GM23338 (cell line): Measurements from ENCODE around the gene FUZ. TPM values are rescaled to one million over a fixed set of nuclear protein-coding genes. Genes with fewer than 3 reads are reported as not detected.

Experiments used
- ATAC-seq: fragments of 200-7000 bp; cut with Tn5 transposase; 3 replicates; pipeline ENCODE4 v1.9.1; 2020
- DNase-seq: peaks from one replicate; pipeline ENCODE4 v3.0.0-alpha.2; 2015; ENCODE audit warnings: low spot score
- H2AFZ ChIP-seq: fragments of 200-600 bp; sonication (generic); 2 replicates; pipeline ENCODE4 v1.8.0; 2016; ENCODE audit warnings: antibody characterized with exemption, mild to moderate bottlenecking, moderate library complexity
- H3F3A ChIP-seq: fragments of 200-600 bp; sonication (generic); replicated peaks from 2 replicates; pipeline ENCODE4 v1.8.0; 2017; ENCODE audit warnings: antibody characterized with exemption, mixed run types, low read depth
- H3K27ac ChIP-seq: fragments of 200-600 bp; sonication (generic); 2 replicates; pipeline ENCODE4 v1.6.1; 2016; ENCODE audit warnings: low read depth
- H3K27me3 ChIP-seq: fragments of 200-600 bp; sonication (generic); 2 replicates; pipeline ENCODE4 v1.8.0; 2016; ENCODE audit warnings: mild to moderate bottlenecking, mixed run types, moderate library complexity; ENCODE audit not compliant: insufficient read depth
- H3K36me3 ChIP-seq: fragments of 200-600 bp; sonication (generic); 2 replicates; pipeline ENCODE4 v1.8.0; 2016; ENCODE audit warnings: mild to moderate bottlenecking; ENCODE audit not compliant: insufficient read depth
- H3K4me1 ChIP-seq: fragments of 200-600 bp; sonication (generic); 2 replicates; pipeline ENCODE4 v1.8.0; 2016; ENCODE audit warnings: mild to moderate bottlenecking, moderate library complexity; ENCODE audit not compliant: insufficient read depth
- H3K4me2 ChIP-seq: fragments of 200-600 bp; sonication (generic); 2 replicates; pipeline ENCODE4 v1.7.1; 2017; ENCODE audit warnings: mixed run types
- H3K4me3 ChIP-seq: fragments of 200-600 bp; sonication (generic); 2 replicates; pipeline ENCODE4 v1.6.1; 2016; ENCODE audit warnings: mixed run types
- H3K79me2 ChIP-seq: fragments of 200-600 bp; sonication (generic); replicated peaks from 2 replicates; pipeline ENCODE4 v1.8.0; 2017; ENCODE audit warnings: mild to moderate bottlenecking; ENCODE audit not compliant: insufficient read depth
- H3K9me2 ChIP-seq: fragments of 200-600 bp; sonication (generic); 2 replicates; pipeline ENCODE4 v1.8.0; 2017; ENCODE audit not compliant: insufficient read depth
- H4K20me1 ChIP-seq: fragments of 200-600 bp; sonication (generic); replicated peaks from 2 replicates; pipeline ENCODE4 v1.8.0; 2017; ENCODE audit warnings: mild to moderate bottlenecking; ENCODE audit not compliant: insufficient read depth
- H3K27ac Mint-ChIP-seq: 2 replicates; pipeline ENCODE4 v1.8.0; 2020; ENCODE audit warnings: inconsistent platforms, mild to moderate bottlenecking, moderate library complexity, mixed read lengths
- H3K27me3 Mint-ChIP-seq: 3 replicates; pipeline ENCODE4 v1.8.0; 2022; ENCODE audit warnings: low read depth, mild to moderate bottlenecking, moderate library complexity, mixed read lengths, inconsistent platforms; ENCODE audit not compliant: insufficient read depth, poor library complexity
- H3K36me3 Mint-ChIP-seq: 3 replicates; pipeline ENCODE4 v1.8.0; 2021; ENCODE audit warnings: low read depth, mild to moderate bottlenecking, inconsistent platforms, moderate library complexity, mixed read lengths
- H3K4me1 Mint-ChIP-seq: 3 replicates; pipeline ENCODE4 v1.8.0; 2020; ENCODE audit warnings: mild to moderate bottlenecking, inconsistent platforms, mixed read lengths
- H3K4me3 Mint-ChIP-seq: 3 replicates; pipeline ENCODE4 v1.8.0; 2021; ENCODE audit warnings: moderate library complexity, mild to moderate bottlenecking, inconsistent platforms, mixed read lengths
- H3K9me3 Mint-ChIP-seq: 3 replicates; pipeline ENCODE4 v1.8.0; 2020; ENCODE audit warnings: moderate library complexity, mild to moderate bottlenecking, inconsistent platforms, mixed read lengths
- CREB1 ChIP-seq: fragments of 250-450 bp; sonication (Bioruptor Pico); IDR thresholded peaks from 2 replicates; pipeline ENCODE4 v1.5.0; 2020; ENCODE audit warnings: low read depth, mild to moderate bottlenecking, moderate library complexity
- EZH2 ChIP-seq: fragments of 200-600 bp; sonication (generic); IDR thresholded peaks from one replicate; pipeline ENCODE4 v1.8.0; 2017; ENCODE audit warnings: antibody characterized with exemption, mild to moderate bottlenecking, low read depth; ENCODE audit not compliant: unreplicated experiment
- EZH2phosphoT487 ChIP-seq: fragments of 200-600 bp; sonication (generic); IDR thresholded peaks from one replicate; pipeline ENCODE4 v1.8.1; 2018; ENCODE audit warnings: antibody characterized with exemption; ENCODE audit not compliant: unreplicated experiment
- JUNB ChIP-seq: IDR thresholded peaks from one replicate; pipeline ENCODE4 v1.6.1; 2016; ENCODE audit warnings: antibody characterized with exemption; ENCODE audit not compliant: unreplicated experiment
- NANOG ChIP-seq: IDR thresholded peaks from 2 replicates; pipeline ENCODE4 v1.6.1; 2016; ENCODE audit warnings: antibody characterized with exemption, borderline replicate concordance
- POLR2AphosphoS5 ChIP-seq: IDR thresholded peaks from 2 replicates; pipeline ENCODE4 v1.6.1; 2016; ENCODE audit warnings: antibody characterized with exemption, low read depth
- polyA plus RNA-seq: library from polyadenylated mRNA; unstranded; fragments of >200 nt; fragmentation: Nextera tagmentation; extraction: Ambion mirVana; gene quantifications from 2 replicates; pipeline ENCODE4 v1.2.1, GENCODE V29; 2016
- total RNA-seq: library from RNA; depleted of rRNA; stranded (reverse); fragments of >200 nt; shearing (Covaris generic); gene quantifications from 2 replicates; pipeline ENCODE4 v1.2.3, GENCODE V29; 2014
- TF ChIP-seq, protein P1 (sequence below): IDR thresholded peaks from 2 replicates; pipeline ENCODE4 v1.6.1; 2016; ENCODE audit warnings: antibody characterized with exemption
- TF ChIP-seq, protein P2 (sequence below): fragments of 250-450 bp; sonication (Bioruptor Pico); IDR thresholded peaks from 2 replicates; pipeline ENCODE4 v1.5.0; 2020; ENCODE audit warnings: mild to moderate bottlenecking, moderate library complexity
- TF ChIP-seq, protein P3 (sequence below): IDR thresholded peaks from one replicate; pipeline ENCODE4 v1.6.1; 2018; ENCODE audit warnings: antibody characterized with exemption; ENCODE audit not compliant: unreplicated experiment

FUZ gene
- total and polyA plus RNA-seq, 2 experiments from 2014 or later, result 24.3 to 34.8 TPM

DNA sequence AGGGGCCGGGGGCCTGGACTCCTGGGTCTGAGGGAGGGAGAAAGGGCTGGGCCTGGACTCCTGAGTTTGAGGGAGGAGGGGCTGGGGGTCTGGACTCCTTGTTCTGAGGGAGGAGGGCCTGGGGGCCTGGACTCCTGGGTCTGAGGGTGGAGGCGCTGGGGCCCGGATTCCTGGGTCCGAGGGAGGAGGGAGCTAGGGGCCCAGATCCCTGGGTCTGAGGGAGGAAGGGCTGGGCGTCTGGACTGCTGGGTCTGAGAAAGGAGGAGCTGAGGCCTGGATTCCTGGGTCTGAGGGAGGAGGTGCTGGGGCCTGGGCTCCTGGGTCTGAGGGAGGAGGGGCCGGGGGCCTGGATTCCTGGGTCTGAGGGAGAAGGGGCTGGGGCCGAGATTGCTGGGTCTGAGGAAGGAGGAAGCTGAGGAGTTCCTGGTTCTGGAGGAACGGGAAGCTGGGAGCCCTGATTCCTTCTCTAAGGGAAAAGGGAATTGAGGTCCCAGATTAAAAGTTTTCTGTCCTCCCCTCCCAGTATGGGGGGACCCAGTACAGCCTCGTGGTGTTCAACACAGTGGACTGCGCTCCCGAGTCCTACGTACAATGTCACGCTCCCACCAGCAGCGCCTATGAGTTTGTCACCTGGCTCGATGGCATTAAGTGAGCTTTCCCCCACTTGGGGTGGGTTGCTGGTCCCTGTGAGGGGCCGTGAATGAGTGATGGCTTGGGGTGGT lies 5.7 kb upstream of the FUZ start (continued):
- TF ChIP-seq, protein P1, sequence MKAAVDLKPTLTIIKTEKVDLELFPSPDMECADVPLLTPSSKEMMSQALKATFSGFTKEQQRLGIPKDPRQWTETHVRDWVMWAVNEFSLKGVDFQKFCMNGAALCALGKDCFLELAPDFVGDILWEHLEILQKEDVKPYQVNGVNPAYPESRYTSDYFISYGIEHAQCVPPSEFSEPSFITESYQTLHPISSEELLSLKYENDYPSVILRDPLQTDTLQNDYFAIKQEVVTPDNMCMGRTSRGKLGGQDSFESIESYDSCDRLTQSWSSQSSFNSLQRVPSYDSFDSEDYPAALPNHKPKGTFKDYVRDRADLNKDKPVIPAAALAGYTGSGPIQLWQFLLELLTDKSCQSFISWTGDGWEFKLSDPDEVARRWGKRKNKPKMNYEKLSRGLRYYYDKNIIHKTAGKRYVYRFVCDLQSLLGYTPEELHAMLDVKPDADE, result no peak
- TF ChIP-seq, protein P2, sequence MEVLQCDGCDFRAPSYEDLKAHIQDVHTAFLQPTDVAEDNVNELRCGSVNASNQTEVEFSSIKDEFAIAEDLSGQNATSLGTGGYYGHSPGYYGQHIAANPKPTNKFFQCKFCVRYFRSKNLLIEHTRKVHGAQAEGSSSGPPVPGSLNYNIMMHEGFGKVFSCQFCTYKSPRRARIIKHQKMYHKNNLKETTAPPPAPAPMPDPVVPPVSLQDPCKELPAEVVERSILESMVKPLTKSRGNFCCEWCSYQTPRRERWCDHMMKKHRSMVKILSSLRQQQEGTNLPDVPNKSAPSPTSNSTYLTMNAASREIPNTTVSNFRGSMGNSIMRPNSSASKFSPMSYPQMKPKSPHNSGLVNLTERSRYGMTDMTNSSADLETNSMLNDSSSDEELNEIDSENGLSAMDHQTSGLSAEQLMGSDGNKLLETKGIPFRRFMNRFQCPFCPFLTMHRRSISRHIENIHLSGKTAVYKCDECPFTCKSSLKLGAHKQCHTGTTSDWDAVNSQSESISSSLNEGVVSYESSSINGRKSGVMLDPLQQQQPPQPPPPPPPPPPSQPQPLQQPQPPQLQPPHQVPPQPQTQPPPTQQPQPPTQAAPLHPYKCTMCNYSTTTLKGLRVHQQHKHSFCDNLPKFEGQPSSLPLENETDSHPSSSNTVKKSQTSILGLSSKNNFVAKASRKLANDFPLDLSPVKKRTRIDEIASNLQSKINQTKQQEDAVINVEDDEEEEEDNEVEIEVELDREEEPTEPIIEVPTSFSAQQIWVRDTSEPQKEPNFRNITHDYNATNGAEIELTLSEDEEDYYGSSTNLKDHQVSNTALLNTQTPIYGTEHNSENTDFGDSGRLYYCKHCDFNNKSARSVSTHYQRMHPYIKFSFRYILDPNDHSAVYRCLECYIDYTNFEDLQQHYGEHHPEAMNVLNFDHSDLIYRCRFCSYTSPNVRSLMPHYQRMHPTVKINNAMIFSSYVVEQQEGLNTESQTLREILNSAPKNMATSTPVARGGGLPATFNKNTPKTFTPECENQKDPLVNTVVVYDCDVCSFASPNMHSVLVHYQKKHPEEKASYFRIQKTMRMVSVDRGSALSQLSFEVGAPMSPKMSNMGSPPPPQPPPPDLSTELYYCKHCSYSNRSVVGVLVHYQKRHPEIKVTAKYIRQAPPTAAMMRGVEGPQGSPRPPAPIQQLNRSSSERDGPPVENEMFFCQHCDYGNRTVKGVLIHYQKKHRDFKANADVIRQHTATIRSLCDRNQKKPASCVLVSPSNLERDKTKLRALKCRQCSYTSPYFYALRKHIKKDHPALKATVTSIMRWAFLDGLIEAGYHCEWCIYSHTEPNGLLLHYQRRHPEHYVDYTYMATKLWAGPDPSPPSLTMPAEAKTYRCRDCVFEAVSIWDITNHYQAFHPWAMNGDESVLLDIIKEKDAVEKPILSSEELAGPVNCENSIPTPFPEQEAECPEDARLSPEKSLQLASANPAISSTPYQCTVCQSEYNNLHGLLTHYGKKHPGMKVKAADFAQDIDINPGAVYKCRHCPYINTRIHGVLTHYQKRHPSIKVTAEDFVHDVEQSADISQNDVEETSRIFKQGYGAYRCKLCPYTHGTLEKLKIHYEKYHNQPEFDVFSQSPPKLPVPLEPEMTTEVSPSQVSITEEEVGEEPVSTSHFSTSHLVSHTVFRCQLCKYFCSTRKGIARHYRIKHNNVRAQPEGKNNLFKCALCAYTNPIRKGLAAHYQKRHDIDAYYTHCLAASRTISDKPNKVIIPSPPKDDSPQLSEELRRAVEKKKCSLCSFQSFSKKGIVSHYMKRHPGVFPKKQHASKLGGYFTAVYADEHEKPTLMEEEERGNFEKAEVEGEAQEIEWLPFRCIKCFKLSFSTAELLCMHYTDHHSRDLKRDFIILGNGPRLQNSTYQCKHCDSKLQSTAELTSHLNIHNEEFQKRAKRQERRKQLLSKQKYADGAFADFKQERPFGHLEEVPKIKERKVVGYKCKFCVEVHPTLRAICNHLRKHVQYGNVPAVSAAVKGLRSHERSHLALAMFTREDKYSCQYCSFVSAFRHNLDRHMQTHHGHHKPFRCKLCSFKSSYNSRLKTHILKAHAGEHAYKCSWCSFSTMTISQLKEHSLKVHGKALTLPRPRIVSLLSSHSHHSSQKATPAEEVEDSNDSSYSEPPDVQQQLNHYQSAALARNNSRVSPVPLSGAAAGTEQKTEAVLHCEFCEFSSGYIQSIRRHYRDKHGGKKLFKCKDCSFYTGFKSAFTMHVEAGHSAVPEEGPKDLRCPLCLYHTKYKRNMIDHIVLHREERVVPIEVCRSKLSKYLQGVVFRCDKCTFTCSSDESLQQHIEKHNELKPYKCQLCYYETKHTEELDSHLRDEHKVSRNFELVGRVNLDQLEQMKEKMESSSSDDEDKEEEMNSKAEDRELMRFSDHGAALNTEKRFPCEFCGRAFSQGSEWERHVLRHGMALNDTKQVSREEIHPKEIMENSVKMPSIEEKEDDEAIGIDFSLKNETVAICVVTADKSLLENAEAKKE (CRISPR knock-in tag), result no peak

DNA sequence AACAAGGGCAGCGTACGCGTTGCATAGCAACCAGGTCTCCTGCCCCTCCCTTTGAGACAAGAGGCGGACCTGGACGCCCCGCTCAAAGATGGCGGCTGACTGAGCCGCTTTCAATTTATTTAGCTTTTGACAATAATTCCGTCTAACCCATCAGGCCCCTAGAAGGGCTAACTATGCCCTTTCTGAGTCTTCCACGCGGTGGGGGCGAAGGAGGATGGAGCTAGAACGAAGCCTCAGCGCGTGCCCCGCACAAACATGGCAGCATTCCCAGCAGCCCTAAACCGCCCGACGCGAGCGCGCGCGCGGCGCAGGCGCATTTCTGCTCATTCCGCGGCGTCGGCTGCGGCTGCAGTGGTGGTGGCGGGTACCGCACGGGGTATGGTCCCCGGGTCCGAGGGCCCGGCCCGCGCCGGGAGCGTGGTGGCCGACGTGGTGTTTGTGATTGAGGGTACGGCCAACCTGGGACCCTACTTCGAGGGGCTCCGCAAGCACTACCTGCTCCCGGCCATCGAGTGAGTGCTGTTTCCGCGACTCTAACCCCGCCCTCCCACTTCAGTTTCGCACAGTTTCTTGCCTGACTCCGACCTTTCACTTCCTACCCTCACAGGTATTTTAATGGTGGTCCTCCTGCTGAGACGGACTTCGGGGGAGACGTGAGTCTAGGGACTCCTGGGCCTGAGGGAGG lies 5.0 kb upstream of the FUZ start, which contains the start of gene MED25:
MED25 (plus strand) TSS at position 326 of the 685 bp plus-strand sequence; CDS start at position 379, 53 bp downstream.
- Histone ChIP-seq H3K9me2 (no peaks in the 10 kb centered on the region), H3K4me1 (peaks cover 4% of the 10 kb centered on the region; the same call in 1 of the 2 replicates), H3K4me3 (peak within 1 kb of the TSS; percentile 98), H3K27ac (peak within 1 kb of the TSS; percentile 88), H3K27me3 (no peaks in the 10 kb centered on the region), H2AFZ (peak within 1 kb of the TSS; percentile 84), H3K4me2 (peak within 1 kb of the TSS; percentile 95), H3K36me3 (peaks cover under 1% of the 10 kb centered on the region; the same call in 1 of the 2 replicates), H3K79me2 (peaks cover 25% of the 10 kb centered on the region), H4K20me1 (no peaks in the 10 kb centered on the region), H3F3A (no peaks in the 10 kb centered on the region; the same call in 1 of the 2 replicates)
- ATAC-seq, result peak; percentile 87
- Mint-ChIP-seq H3K9me3 (no peaks in the 10 kb centered on the region), H3K27me3 (peaks cover 20% of the 10 kb centered on the region), H3K27ac (peak within 1 kb of the TSS; percentile 100), H3K36me3 (peaks cover 6% of the 10 kb centered on the region), H3K4me1 (peaks cover 11% of the 10 kb centered on the region), H3K4me3 (peak within 1 kb of the TSS; percentile 97)
- peak; percentile 90 for DNase-seq
- TF ChIP-seq, protein P3, sequence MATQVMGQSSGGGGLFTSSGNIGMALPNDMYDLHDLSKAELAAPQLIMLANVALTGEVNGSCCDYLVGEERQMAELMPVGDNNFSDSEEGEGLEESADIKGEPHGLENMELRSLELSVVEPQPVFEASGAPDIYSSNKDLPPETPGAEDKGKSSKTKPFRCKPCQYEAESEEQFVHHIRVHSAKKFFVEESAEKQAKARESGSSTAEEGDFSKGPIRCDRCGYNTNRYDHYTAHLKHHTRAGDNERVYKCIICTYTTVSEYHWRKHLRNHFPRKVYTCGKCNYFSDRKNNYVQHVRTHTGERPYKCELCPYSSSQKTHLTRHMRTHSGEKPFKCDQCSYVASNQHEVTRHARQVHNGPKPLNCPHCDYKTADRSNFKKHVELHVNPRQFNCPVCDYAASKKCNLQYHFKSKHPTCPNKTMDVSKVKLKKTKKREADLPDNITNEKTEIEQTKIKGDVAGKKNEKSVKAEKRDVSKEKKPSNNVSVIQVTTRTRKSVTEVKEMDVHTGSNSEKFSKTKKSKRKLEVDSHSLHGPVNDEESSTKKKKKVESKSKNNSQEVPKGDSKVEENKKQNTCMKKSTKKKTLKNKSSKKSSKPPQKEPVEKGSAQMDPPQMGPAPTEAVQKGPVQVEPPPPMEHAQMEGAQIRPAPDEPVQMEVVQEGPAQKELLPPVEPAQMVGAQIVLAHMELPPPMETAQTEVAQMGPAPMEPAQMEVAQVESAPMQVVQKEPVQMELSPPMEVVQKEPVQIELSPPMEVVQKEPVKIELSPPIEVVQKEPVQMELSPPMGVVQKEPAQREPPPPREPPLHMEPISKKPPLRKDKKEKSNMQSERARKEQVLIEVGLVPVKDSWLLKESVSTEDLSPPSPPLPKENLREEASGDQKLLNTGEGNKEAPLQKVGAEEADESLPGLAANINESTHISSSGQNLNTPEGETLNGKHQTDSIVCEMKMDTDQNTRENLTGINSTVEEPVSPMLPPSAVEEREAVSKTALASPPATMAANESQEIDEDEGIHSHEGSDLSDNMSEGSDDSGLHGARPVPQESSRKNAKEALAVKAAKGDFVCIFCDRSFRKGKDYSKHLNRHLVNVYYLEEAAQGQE, result no peak
- TF ChIP-seq CREB1 (CRISPR knock-in tag) (peak; percentile 5; the same call in 1 of the 2 replicates), POLR2AphosphoS5 (peak; percentile 98), EZH2phosphoT487 (no peak), JUNB (no peak), NANOG (no peak), EZH2 (no peak)
- TF ChIP-seq, protein P1, result peak; percentile 60
